ENCODE measurements around the gene UQCRHL.
"Not testable (repeated sequence)": the region's sequence is repeated elsewhere in the genome, so short reads cannot be mapped to it uniquely, and the experiment has no call there.

The UQCRHL gene

GRCh38 chr1:15807549-15807948 is at the start of gene UQCRHL:
UQCRHL (minus strand) TSS chr1:15807649; CDS start chr1:15807649, 0 bp downstream.
- DNase-seq (ENCODE audit: low read depth): not testable (repeated sequence)

GRCh38 chr1:15856888-15857287 is 49.4 kb upstream of the UQCRHL start:
- DNase-seq (ENCODE audit: low read depth): no peak

- no peak for DNase-seq (ENCODE audit: low read depth)
These were observed 45.4 kb upstream of the UQCRHL start for GRCh38 chr1:15852828-15853302.

- peak; percentile 23 for DNase-seq (ENCODE audit: low read depth)
These were observed 44.8 kb upstream of the UQCRHL start for GRCh38 chr1:15852036-15852827.

GRCh38 chr1:15851210-15852035 is 44.0 kb upstream of the UQCRHL start:
- no peak for DNase-seq (ENCODE audit: low read depth)

GRCh38 chr1:15850471-15851001 is 43.1 kb upstream of the UQCRHL start:
- DNase-seq (ENCODE audit: low read depth): no peak

- peak; percentile 74 for DNase-seq (ENCODE audit: low read depth)
These were observed 42.4 kb upstream of the UQCRHL start for GRCh38 chr1:15849775-15850324.

GRCh38 chr1:15848929-15849774 is 41.7 kb upstream of the UQCRHL start:
- DNase-seq (ENCODE audit: low read depth): peak; percentile 91

- peak; percentile 50 for DNase-seq (ENCODE audit: low read depth)
These were observed 40.9 kb upstream of the UQCRHL start for GRCh38 chr1:15848143-15848928.

GRCh38 chr1:15847893-15848142 is 40.4 kb upstream of the UQCRHL start:
- DNase-seq (ENCODE audit: low read depth): no peak

- peak; percentile 97 for DNase-seq (ENCODE audit: low read depth)
These were observed 39.8 kb upstream of the UQCRHL start, which contains the start of gene SPEN for GRCh38 chr1:15847100-15847892. SPEN (plus strand) TSS chr1:15847707; CDS start chr1:15848068, 361 bp downstream.

- not testable (repeated sequence) for DNase-seq (ENCODE audit: low read depth)
These were observed 38.6 kb upstream of the UQCRHL start for GRCh38 chr1:15846056-15846455.

- DNase-seq (ENCODE audit: low read depth): no peak
These were observed 36.5 kb upstream of the UQCRHL start for GRCh38 chr1:15843826-15844572.

- no peak for DNase-seq (ENCODE audit: low read depth)
These were observed 31.3 kb upstream of the UQCRHL start for GRCh38 chr1:15838721-15839120.

GRCh38 chr1:15837931-15838330 is 30.5 kb upstream of the UQCRHL start:
- DNase-seq (ENCODE audit: low read depth): no peak

GRCh38 chr1:15836772-15837669 is 29.6 kb upstream of the UQCRHL start:
- no peak for DNase-seq (ENCODE audit: low read depth)

- DNase-seq (ENCODE audit: low read depth): not testable (repeated sequence)
These were observed 29.0 kb upstream of the UQCRHL start for GRCh38 chr1:15836511-15836771.

GRCh38 chr1:15835741-15836510 is 28.5 kb upstream of the UQCRHL start:
- peak; percentile 99 for DNase-seq (ENCODE audit: low read depth)

Data from EH (cell line).